Activated naive CD8-positive, alpha-beta T cell treated with anti-CD3 and anti-CD28 coated beads, Interleukin-2, amount 10 ng/mL, durations not matched to agents 7 days and 5 days (primary cell): ENCODE data around the gene F2RL1. TPM values are rescaled to one million over a fixed set of nuclear protein-coding genes. Genes with fewer than 3 reads are reported as not detected.

Experiments used
- ATAC-seq: fragments of 150-1000 bp; cut with Tn5 transposase; one replicate; pipeline ENCODE4 v1.10.0; 2021; ENCODE audit warnings: low read depth, moderate library complexity
- POLR2A ChIA-PET: fragments of 350-600 bp; sonication (Branson Sonifier 250); formaldehyde crosslinking; loops from one replicate; lab custom pipeline; 2021; ENCODE audit warnings: antibody characterized with exemption; lab: Charles Lee
- DNase-seq: peaks from one replicate; pipeline ENCODE4 v3.0.0; 2021
- H3K27ac Mint-ChIP-seq: one replicate; pipeline ENCODE4 v1.8.0; 2022; ENCODE audit warnings: mild to moderate bottlenecking, mixed read lengths
- H3K27me3 Mint-ChIP-seq: one replicate; pipeline ENCODE4 v1.8.0; 2022; ENCODE audit warnings: mild to moderate bottlenecking, moderate library complexity, mixed read lengths
- H3K36me3 Mint-ChIP-seq: one replicate; pipeline ENCODE4 v1.8.0; 2021; ENCODE audit warnings: mild to moderate bottlenecking, mixed read lengths
- H3K4me1 Mint-ChIP-seq: one replicate; pipeline ENCODE4 v1.8.0; 2021; ENCODE audit warnings: mixed read lengths
- H3K4me3 Mint-ChIP-seq: one replicate; pipeline ENCODE4 v1.8.0; 2022; ENCODE audit warnings: mild to moderate bottlenecking, moderate library complexity, mixed read lengths
- H3K9me3 Mint-ChIP-seq: one replicate; pipeline ENCODE4 v1.8.0; 2021; ENCODE audit warnings: mixed read lengths
- total RNA-seq, 2 experiments: library from RNA; stranded (reverse); gene quantifications; one replicate each; pipeline ENCODE4 v1.2.3, GENCODE V29; 2021

Gene F2RL1
- total RNA-seq, 2 experiments from 2014 or later = 2.7 to 3.4 TPM

DNA sequence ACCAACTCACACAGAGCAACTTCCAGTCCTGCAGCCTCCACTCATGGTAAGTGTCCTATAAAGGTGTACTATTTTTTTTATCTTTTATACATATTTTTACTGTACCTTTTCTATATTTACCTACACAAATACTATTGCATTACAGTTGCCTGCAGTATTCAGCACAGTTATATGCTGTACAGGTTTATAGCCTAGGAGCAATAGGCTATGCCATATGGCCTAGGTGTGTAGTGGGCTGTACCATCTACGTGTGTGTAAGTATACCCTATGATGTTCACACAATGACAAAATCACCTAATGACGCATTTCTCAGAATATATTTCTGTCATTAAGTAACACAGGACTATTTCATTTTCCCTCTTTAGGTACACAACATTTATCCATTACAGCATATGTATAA lies 47.7 kb downstream of the F2RL1 start:
- POLR2A ChIA-PET = no interaction called here
- no peak overlapping the region for H3K27ac Mint-ChIP-seq
- no peaks in the 10 kb centered on the region for H3K36me3 Mint-ChIP-seq
- no peaks in the 10 kb centered on the region for H3K27me3 Mint-ChIP-seq
- H3K4me1 Mint-ChIP-seq = peaks cover 2% of the 10 kb centered on the region
- H3K9me3 Mint-ChIP-seq = no peaks in the 10 kb centered on the region
- DNase-seq (no peak), ATAC-seq (no peak)
- no peak overlapping the region for H3K4me3 Mint-ChIP-seq

DNA sequence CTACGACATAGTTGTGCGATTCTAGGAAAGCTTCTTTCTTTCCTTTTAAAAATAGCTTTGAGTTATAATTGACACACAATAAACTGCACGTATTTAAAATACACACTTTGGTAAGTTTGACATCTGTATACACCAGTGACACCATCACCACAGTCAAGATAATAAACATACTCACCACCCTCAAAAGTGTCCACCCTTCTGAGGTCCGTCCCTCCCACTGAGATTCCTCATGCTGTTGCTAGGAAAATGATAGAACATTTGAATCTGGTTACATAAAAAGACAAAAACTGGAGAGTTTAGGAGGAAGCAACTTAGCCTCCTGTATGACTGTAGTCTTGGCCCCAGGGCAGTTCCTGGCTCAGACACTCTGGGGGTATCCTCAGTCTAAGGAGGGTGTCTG lies 48.2 kb downstream of the F2RL1 start:
- DNase-seq = no peak
- POLR2A ChIA-PET = no interaction called here
- H3K27ac Mint-ChIP-seq = no peak overlapping the region
- H3K4me1 Mint-ChIP-seq = peaks cover 2% of the 10 kb centered on the region
- no peaks in the 10 kb centered on the region for H3K36me3 Mint-ChIP-seq
- H3K27me3 Mint-ChIP-seq = no peaks in the 10 kb centered on the region
- H3K9me3 Mint-ChIP-seq = no peaks in the 10 kb centered on the region
- no peak for ATAC-seq
- H3K4me3 Mint-ChIP-seq = no peak overlapping the region

DNA sequence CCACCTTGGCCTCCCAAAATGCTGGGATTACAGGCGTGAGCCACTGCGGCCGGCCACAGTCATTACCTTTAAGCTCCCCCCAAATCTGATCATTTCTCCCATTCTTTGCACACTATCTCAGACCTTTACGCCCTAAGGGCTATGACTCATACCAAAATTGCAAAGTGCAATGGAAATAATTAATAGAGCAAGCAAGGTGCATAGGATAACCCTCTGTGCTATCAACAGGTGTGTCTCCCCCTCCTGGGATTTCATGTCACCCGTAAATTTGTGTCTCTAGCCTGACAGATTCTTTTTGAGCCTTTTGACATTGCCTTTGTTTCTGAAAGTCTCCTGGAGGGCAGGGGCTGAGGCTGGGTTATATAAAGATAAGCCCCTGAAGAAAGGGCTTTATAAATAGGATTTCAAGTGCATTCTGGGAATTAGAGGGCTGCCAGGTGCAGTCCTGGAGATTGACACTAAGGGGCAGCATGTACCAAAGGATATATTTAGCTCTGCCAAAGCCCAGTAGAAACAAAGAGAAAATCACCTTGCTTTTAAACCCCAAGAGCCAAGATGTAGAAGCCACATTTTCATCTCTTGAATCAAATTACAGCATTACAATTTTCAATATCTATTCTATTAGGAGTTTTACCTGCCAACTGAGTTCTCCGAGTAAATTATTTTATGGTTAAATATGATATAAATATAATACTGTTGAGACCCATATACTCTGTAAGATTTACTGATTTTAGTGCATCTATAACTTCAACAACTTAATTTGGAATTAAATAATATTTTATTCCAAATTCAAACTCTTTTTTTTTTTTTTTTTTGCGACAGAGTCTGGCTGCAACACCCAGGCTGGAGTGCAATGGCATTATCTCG lies 49.2 kb downstream of the F2RL1 start:
- POLR2A ChIA-PET = no interaction called here

DNA sequence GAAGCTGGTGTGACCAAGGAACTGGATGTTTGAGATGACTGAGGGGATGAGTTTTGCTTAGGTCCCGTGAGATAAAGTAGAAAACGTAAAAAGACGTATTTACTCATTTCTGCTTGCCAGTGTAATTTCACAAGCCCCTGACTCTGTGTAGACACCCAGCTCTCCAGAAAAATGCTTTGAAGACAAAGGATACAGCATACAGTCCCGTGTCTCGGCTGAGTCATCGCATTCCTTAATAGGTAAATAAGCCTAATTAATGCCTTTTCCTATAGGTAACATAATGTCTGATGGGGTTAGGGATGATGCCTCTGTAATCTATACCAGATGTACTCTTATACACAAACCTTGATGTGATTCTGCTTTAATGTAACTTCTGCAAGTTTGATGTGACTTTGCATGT lies 51.2 kb downstream of the F2RL1 start:
- POLR2A ChIA-PET = no interaction called here
- H3K9me3 Mint-ChIP-seq = no peaks in the 10 kb centered on the region
- H3K27me3 Mint-ChIP-seq = no peaks in the 10 kb centered on the region
- H3K27ac Mint-ChIP-seq = no peak overlapping the region
- no peak for ATAC-seq
- H3K4me1 Mint-ChIP-seq = peaks cover 3% of the 10 kb centered on the region
- DNase-seq = no peak
- no peaks in the 10 kb centered on the region for H3K36me3 Mint-ChIP-seq
- H3K4me3 Mint-ChIP-seq = no peak overlapping the region

More for the DNA sequence above, 49.2 kb downstream of the F2RL1 start:
- no peaks in the 10 kb centered on the region for H3K9me3 Mint-ChIP-seq
- H3K27ac Mint-ChIP-seq = no peak overlapping the region
- H3K4me1 Mint-ChIP-seq = peaks cover 2% of the 10 kb centered on the region
- no peaks in the 10 kb centered on the region for H3K27me3 Mint-ChIP-seq
- no peak overlapping the region for H3K4me3 Mint-ChIP-seq
- DNase-seq (peak; percentile 56), ATAC-seq (peak; percentile 50)
- H3K36me3 Mint-ChIP-seq = no peaks in the 10 kb centered on the region

GRCh38 chr5:76874088-76874581 lies 55.3 kb downstream of the F2RL1 start:
- no peak for DNase-seq
- no peaks in the 10 kb centered on the region for H3K9me3 Mint-ChIP-seq
- no peak overlapping the region for H3K27ac Mint-ChIP-seq
- H3K36me3 Mint-ChIP-seq = peaks cover 2% of the 10 kb centered on the region
- peaks cover 2% of the 10 kb centered on the region for H3K27me3 Mint-ChIP-seq
- H3K4me3 Mint-ChIP-seq = no peak overlapping the region
- no peak for ATAC-seq
- peaks cover 2% of the 10 kb centered on the region for H3K4me1 Mint-ChIP-seq
- POLR2A ChIA-PET = no interaction called here

Other genes with a start within 250 kb of the F2RL1 start
- gene F2RL2, start 195.6 kb upstream of the F2RL1 start, total RNA-seq = not detected
- gene F2R, start 102.9 kb upstream of the F2RL1 start, total RNA-seq = 10 to 100 TPM; 22.2 to 23.7 TPM
- 1 to 10 TPM; 1.4 to 1.9 TPM for gene S100Z, start 31.0 kb downstream of the F2RL1 start, total RNA-seq
- gene CRHBP, start 134.0 kb downstream of the F2RL1 start, total RNA-seq = under 1 TPM in 1 of 2 experiments, not detected in 1; 0.20 TPM
- 10 to 100 TPM; 28.6 to 30.4 TPM for gene AGGF1, start 211.4 kb downstream of the F2RL1 start, total RNA-seq